Body of pancreas (tissue), 4 donors: ENCODE measurements around the gene KRTAP15-1. TPM values are rescaled to one million over a fixed set of nuclear protein-coding genes. Genes with fewer than 3 reads are reported as not detected.

Experiments
- ATAC-seq: fragments of 150-250 bp; one replicate; pipeline ENCODE4 v1.9.1; 2016
- DNase-seq, 4 donors: peaks; one replicate each; pipeline ENCODE4 v3.0.0-alpha.2; 2019
- H3K27ac ChIP-seq, 4 donors: fragments of 200-600 bp; sonication (generic); 1 replicate in 3 of 4; 2 replicates in 1 of 4; pipeline versions ENCODE4 v1.5.1 to v1.6.1; 2016 to 2019; ENCODE audit warnings: mild to moderate bottlenecking in 1 of 4, mixed read lengths in 1 of 4, moderate library complexity in 1 of 4
- H3K27me3 ChIP-seq, 2 donors: fragments of 200-600 bp; sonication (generic); one replicate each; pipeline ENCODE4 v1.6.0; 2016; ENCODE audit warnings: mild to moderate bottlenecking in 1 of 2
- H3K36me3 ChIP-seq, 2 donors: fragments of 200-600 bp; sonication (generic); replicated peaks in 1 of 2; 2 replicates each; pipeline ENCODE4 v1.5.1; 2016; ENCODE audit warnings: low read depth in 2 of 2; ENCODE audit not compliant: insufficient read depth in 1 of 2
- H3K4me1 ChIP-seq: fragments of 200-600 bp; sonication (generic); one replicate; pipeline ENCODE4 v1.6.0; 2016
- H3K4me3 ChIP-seq, 2 donors: fragments of 200-600 bp; sonication (generic); 1 replicate in 1 of 2; 2 replicates in 1 of 2; pipeline ENCODE4 v1.5.1; 2016 to 2019
- H3K9me3 ChIP-seq, 3 donors: fragments of 200-600 bp; sonication (generic); 1 replicate in 2 of 3; 2 replicates in 1 of 3; pipeline ENCODE4 v1.5.1; 2016
- POLR2A ChIP-seq, 3 donors: fragments of 450-650 bp; IDR thresholded peaks; one replicate each; pipeline ENCODE4 v1.6.1; 2016; ENCODE audit warnings: antibody characterized with exemption in 3 of 3, mild to moderate bottlenecking in 2 of 3
- WGBS, 2 donors: methylation state at CpG; one replicate each; pipeline ENCODE4 v1.1.5; 2017; 5-methylcytosine and 5-hydroxymethylcytosine counted together
- intact Hi-C: fragments of 100-400 bp; cut with DNase I; formaldehyde crosslinking; loops from one replicate; pipeline ENCODE4 v1.15.1; 2023
- total RNA-seq, 2 donors: library from RNA; depleted of rRNA; stranded (reverse); fragments of >200 nt; gene quantifications; one replicate each; pipeline ENCODE4 v1.1.0, GENCODE V29; 2016
- TF ChIP-seq, protein P1 (sequence below), 7 experiments: fragments of 450-650 bp in 4 of 7; fragments of 200-600 bp in 3 of 7; sonication (generic) in 3 of 7; IDR thresholded peaks; one replicate each; pipeline ENCODE4 v1.5.1; 2016 to 2019; ENCODE audit warnings: antibody characterized with exemption in 7 of 7

KRTAP15-1 gene
- total RNA-seq, 2 donors from 2014 or later = not detected

DNA sequence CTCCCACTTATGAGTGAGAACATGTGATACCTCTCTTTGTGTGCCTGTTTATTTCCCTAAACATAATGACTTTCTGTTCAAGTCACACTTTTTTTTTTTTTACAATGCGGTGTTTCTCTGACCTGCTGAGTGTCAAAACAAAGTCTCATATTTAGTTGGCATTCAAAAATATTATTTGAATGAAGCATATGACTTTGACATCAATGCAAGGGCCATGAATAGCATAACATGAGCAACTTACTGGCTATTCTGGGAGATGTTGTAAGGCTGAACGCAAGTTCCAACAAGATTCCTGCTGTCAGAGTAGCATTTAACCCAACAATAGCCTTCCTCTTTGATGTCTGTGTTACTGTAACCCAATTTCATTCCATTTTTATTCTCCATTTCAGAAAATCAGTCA lies 42.1 kb downstream of the KRTAP15-1 start:
- Histone ChIP-seq H3K27me3 (no peaks in the 10 kb centered on the region), H3K4me1 (no peaks in the 10 kb centered on the region), H3K27ac (no peak overlapping the region), H3K4me3 (no peak overlapping the region), H3K36me3 (no peaks in the 10 kb centered on the region), H3K9me3 (peaks cover 0 to 11% (median 0%) of the 10 kb centered on the region in 3 donors)
- no peak for DNase-seq
- 65% methylated on average over 2 of the region's 2 CpGs for WGBS, 2 donors
- ATAC-seq = no peak
- no peak for TF ChIP-seq POLR2A (IDR thresholded peaks at IDR 0.05)
- TF ChIP-seq, protein P1, sequence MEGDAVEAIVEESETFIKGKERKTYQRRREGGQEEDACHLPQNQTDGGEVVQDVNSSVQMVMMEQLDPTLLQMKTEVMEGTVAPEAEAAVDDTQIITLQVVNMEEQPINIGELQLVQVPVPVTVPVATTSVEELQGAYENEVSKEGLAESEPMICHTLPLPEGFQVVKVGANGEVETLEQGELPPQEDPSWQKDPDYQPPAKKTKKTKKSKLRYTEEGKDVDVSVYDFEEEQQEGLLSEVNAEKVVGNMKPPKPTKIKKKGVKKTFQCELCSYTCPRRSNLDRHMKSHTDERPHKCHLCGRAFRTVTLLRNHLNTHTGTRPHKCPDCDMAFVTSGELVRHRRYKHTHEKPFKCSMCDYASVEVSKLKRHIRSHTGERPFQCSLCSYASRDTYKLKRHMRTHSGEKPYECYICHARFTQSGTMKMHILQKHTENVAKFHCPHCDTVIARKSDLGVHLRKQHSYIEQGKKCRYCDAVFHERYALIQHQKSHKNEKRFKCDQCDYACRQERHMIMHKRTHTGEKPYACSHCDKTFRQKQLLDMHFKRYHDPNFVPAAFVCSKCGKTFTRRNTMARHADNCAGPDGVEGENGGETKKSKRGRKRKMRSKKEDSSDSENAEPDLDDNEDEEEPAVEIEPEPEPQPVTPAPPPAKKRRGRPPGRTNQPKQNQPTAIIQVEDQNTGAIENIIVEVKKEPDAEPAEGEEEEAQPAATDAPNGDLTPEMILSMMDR (IDR thresholded peaks at IDR 0.05) = no peak
- intact Hi-C loops = no loop called here

DNA sequence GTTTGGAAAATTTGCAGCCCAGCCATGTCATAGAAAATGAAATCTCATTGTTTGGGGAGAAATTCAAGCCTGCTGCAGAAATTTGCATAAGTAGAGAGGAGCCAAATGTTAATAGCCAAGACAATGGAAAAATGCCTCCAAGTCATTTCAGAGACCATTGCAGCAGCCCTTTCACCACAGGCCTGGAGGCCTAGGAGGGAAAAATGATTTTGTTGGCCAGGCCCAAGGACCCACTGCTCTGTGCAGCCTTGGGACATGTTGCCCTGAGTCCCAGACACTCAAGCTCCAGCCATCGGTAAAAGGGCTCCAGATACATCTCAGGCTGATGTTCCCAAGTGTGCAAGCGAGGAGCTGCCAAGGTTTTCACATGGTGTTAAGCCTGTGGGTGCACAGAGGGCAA lies 46.1 kb downstream of the KRTAP15-1 start:
- Histone ChIP-seq H3K4me3 (no peak overlapping the region), H3K9me3 (peaks cover 0 to 12% (median 0%) of the 10 kb centered on the region in 3 donors), H3K4me1 (no peaks in the 10 kb centered on the region), H3K27me3 (no peaks in the 10 kb centered on the region), H3K36me3 (no peaks in the 10 kb centered on the region), H3K27ac (no peak overlapping the region)
- 45 to 60% methylated on average over 2 of the region's 2 CpGs for WGBS, 2 donors
- TF ChIP-seq POLR2A (IDR thresholded peaks at IDR 0.05) = no peak
- TF ChIP-seq, protein P1 (IDR thresholded peaks at IDR 0.05) = no peak
- intact Hi-C loops = no loop called here
- ATAC-seq = no peak
- no peak for DNase-seq

DNA sequence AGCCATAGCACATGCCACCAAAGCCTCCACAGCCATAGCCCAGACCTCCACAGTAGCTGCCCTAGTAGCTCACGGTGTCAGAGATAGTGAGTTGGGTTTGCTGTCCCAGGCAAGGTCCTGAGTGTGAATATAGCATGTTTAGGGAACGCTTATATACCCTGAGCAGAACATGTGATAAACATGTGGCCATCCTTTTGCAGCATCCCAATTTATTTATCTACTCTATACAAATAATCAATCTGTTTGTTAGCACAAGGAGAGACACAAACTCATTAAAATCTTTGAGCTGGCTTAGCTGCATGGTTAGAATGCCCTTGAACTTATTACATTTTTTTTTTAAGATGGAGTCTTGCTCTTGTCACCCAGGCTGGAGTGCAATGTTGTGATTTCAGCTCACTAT lies 47.3 kb downstream of the KRTAP15-1 start, which contains the start of gene KRTAP19-2:
Gene KRTAP19-2, minus strand, starts transcription at position 101 of the 400 bp plus-strand sequence. Its CDS starts 88 bp downstream, at position 13.
- Histone ChIP-seq H3K27ac (no peak within 1 kb of the TSS), H3K9me3 (peaks cover 0 to 12% (median 0%) of the 10 kb centered on the region in 3 donors), H3K36me3 (no peaks in the 10 kb centered on the region), H3K27me3 (no peaks in the 10 kb centered on the region), H3K4me1 (no peaks in the 10 kb centered on the region), H3K4me3 (no peak within 1 kb of the TSS)
- ATAC-seq = no peak
- DNase-seq = no peak
- WGBS, 2 donors = 50 to 82% methylated on average over 2 of the region's 2 CpGs
- intact Hi-C loops = no loop called here
- no peak for TF ChIP-seq POLR2A (IDR thresholded peaks at IDR 0.05)
- TF ChIP-seq, protein P1 (IDR thresholded peaks at IDR 0.05) = no peak

Other genes with a start within 250 kb of the KRTAP15-1 start
- gene CLDN8, start 224.2 kb upstream of the KRTAP15-1 start, total RNA-seq = under 1 TPM in 1 of 2 donors, not detected in 1; 0.66 TPM
- not detected for gene KRTAP24-1, start 157.3 kb upstream of the KRTAP15-1 start, total RNA-seq
- not detected for gene KRTAP25-1, start 150.8 kb upstream of the KRTAP15-1 start, total RNA-seq
- not detected for gene KRTAP26-1, start 120.0 kb upstream of the KRTAP15-1 start, total RNA-seq
- gene KRTAP27-1, start 102.6 kb upstream of the KRTAP15-1 start, total RNA-seq = not detected
- gene KRTAP23-1, start 91.7 kb upstream of the KRTAP15-1 start, total RNA-seq = not detected
- not detected for gene KRTAP13-2, start 68.0 kb upstream of the KRTAP15-1 start, total RNA-seq
- not detected for gene KRTAP13-1, start 44.2 kb upstream of the KRTAP15-1 start, total RNA-seq
- not detected for gene KRTAP13-3, start 14.3 kb upstream of the KRTAP15-1 start, total RNA-seq
- gene KRTAP13-4, start 10.1 kb upstream of the KRTAP15-1 start, total RNA-seq = not detected
- gene KRTAP19-1, start 40.1 kb downstream of the KRTAP15-1 start, total RNA-seq = not detected
- gene KRTAP19-2, start 47.2 kb downstream of the KRTAP15-1 start, total RNA-seq = not detected
- not detected for gene KRTAP19-3, start 51.7 kb downstream of the KRTAP15-1 start, total RNA-seq
- not detected for gene KRTAP19-4, start 56.9 kb downstream of the KRTAP15-1 start, total RNA-seq
- not detected for gene KRTAP19-5, start 61.9 kb downstream of the KRTAP15-1 start, total RNA-seq
- not detected for gene KRTAP19-6, start 101.6 kb downstream of the KRTAP15-1 start, total RNA-seq
- not detected for gene KRTAP19-7, start 121.0 kb downstream of the KRTAP15-1 start, total RNA-seq
- not detected for gene KRTAP22-2, start 150.1 kb downstream of the KRTAP15-1 start, total RNA-seq
- not detected for gene KRTAP6-3, start 152.2 kb downstream of the KRTAP15-1 start, total RNA-seq
- not detected for gene KRTAP6-2, start 158.6 kb downstream of the KRTAP15-1 start, total RNA-seq
- gene KRTAP22-1, start 160.8 kb downstream of the KRTAP15-1 start, total RNA-seq = not detected
- not detected for gene KRTAP6-1, start 173.7 kb downstream of the KRTAP15-1 start, total RNA-seq
- not detected for gene KRTAP20-1, start 176.2 kb downstream of the KRTAP15-1 start, total RNA-seq
- gene KRTAP20-4, start 180.4 kb downstream of the KRTAP15-1 start, total RNA-seq = not detected
- gene KRTAP20-2, start 194.9 kb downstream of the KRTAP15-1 start, total RNA-seq = not detected
- not detected for gene KRTAP20-3, start 202.6 kb downstream of the KRTAP15-1 start, total RNA-seq